ENCODE measurements around the gene SHISA8. TPM values are rescaled to one million over a fixed set of nuclear protein-coding genes. Genes with fewer than 3 reads are reported as not detected.

Gene SHISA8
- total and polyA plus RNA-seq, 10 of the 15 experiments (the other 5 are each of a cell fraction or from before 2014, with no cell fraction given) = 0.06 to 10.1 (median 0.25) TPM

GRCh38 chr22:41876275-41876674 is 38.6 kb downstream of the SHISA8 start (continued):
- TF ChIP-seq BCLAF1 (IDR thresholded peaks at IDR 0.05) = no peak

- FAIRE-seq (no peak), DNase-seq (ENCODE audit: low read depth, low spot score) (no peak), ATAC-seq (no peak)
- Histone ChIP-seq H3K27me3 (replicated peaks in 1 of 2; ENCODE audit: control insufficient read depth in 2 of 2, insufficient read depth in 2 of 2, low read length in 1 of 2) (no peaks in the 10 kb centered on the region), H3K9me3 (replicated peaks; ENCODE audit: control insufficient read depth, insufficient read depth, low read length) (no peaks in the 10 kb centered on the region), H3K79me2 (ENCODE audit: control insufficient read depth, insufficient read depth, low read length) (no peaks in the 10 kb centered on the region; the same call in 1 of the 2 replicates), H2AFZ (ENCODE audit: control insufficient read depth, low read depth, low read length) (no peak overlapping the region), H3K4me3 (no peak overlapping the region), H4K20me1 (ENCODE audit: control insufficient read depth, insufficient read depth) (no peaks in the 10 kb centered on the region), H3K4me1 (ENCODE audit: control insufficient read depth, insufficient read depth, low read length) (no peaks in the 10 kb centered on the region), H3K27ac (ENCODE audit: control insufficient read depth, insufficient read depth) (no peak overlapping the region), H3K4me2 (ENCODE audit: control insufficient read depth, insufficient read depth) (no peak overlapping the region), H3K9ac (ENCODE audit: control insufficient read depth, insufficient read depth, low read length) (no peak overlapping the region), H3K36me3 (ENCODE audit: control insufficient read depth in 2 of 2, insufficient read depth in 2 of 2, low read length in 1 of 2) (peaks cover 33 to 47% of the 10 kb centered on the region in 2 experiments)
- CTCF ChIA-PET = interaction anchor here (0.7 to 2.4 kb wide), 2 partner anchors 65 to 178 kb away, joined by 3 to 8 read pairs; no protein-coding TSS in a partner anchor
- RAD21 ChIA-PET (ENCODE audit: unreplicated experiment) = interaction anchor here (0.7 kb wide), 2 partner anchors 50 to 179 kb away, joined by 3 read pairs; no protein-coding TSS in a partner anchor
- SMC1A ChIA-PET (ENCODE audit: uncharacterized antibody, unreplicated experiment) = interaction anchor here (0.7 to 6.3 kb wide), 4 partner anchors 13 to 37 kb away, joined by 3 to 49 read pairs (median 6); no protein-coding TSS in a partner anchor
- in situ Hi-C loops (cut with MboI) = no loop called here
- no TSS peak for BruUV-seq (replicated peaks)
- POLR2A ChIA-PET = interaction anchor here (0.5 to 1.3 kb wide), 3 partner anchors 12 to 39 kb away, joined by 3 to 5 read pairs (median 4); no protein-coding TSS in a partner anchor
- intact Hi-C loops (cut with micrococcal nuclease; ENCODE audit: unreplicated experiment) = no loop called here
- 90% methylated on average over 10 of the region's 10 CpGs for WGBS (ENCODE audit: insufficient coverage, insufficient replicate concordance, low lambda C conversion rate, missing lambda C conversion rate)
- no peak for TF ChIP-seq SMAD1 (IDR thresholded peaks at IDR 0.05; ENCODE audit: low read depth, partially characterized antibody)
- no peak for TF ChIP-seq ZSCAN29 (IDR thresholded peaks at IDR 0.05)
- TF ChIP-seq NRF1 (conservative IDR thresholded peaks at IDR 0.05; ENCODE audit: low read depth, low read length) = no peak
- TF ChIP-seq JUNB (IDR thresholded peaks at IDR 0.05) = no peak
- no peak for TF ChIP-seq STAT3 (IDR thresholded peaks at IDR 0.05; ENCODE audit: low read depth, low read length)
- TF ChIP-seq STAT1 (conservative IDR thresholded peaks at IDR 0.05) = no peak
- TF ChIP-seq BCL11A (IDR thresholded peaks at IDR 0.05; ENCODE audit: low read depth, low read length) = no peak
- no peak for TF ChIP-seq SUZ12 (IDR thresholded peaks at IDR 0.05; ENCODE audit: unreplicated experiment)
- TF ChIP-seq TCF3 (IDR thresholded peaks at IDR 0.05; ENCODE audit: borderline replicate concordance, insufficient read depth, low read depth, low read length) = no peak
- no peak for TF ChIP-seq TCF7 (IDR thresholded peaks at IDR 0.05; ENCODE audit: borderline replicate concordance)
- TF ChIP-seq YY1 (IDR thresholded peaks at IDR 0.05; ENCODE audit: low read depth, low read length) = no peak
- TF ChIP-seq LARP7 (IDR thresholded peaks at IDR 0.05) = no peak
- TF ChIP-seq MYB (IDR thresholded peaks at IDR 0.05; ENCODE audit: borderline replicate concordance, low read depth, low read length) = no peak
- TF ChIP-seq SUPT20H (IDR thresholded peaks at IDR 0.05; ENCODE audit: borderline replicate concordance, control insufficient read depth, low read depth, low read length) = no peak
Observed at GRCh38 chr22:41875531-41876270, 39.2 kb downstream of the SHISA8 start.
